NCI-H2227 (cell line): Measurements from ENCODE around the gene LPIN1.
"Not testable (repeated sequence)": the region's sequence is repeated elsewhere in the genome, so short reads cannot be mapped to it uniquely, and the experiment has no call there.

Experiments
- DNase-seq: peaks from one replicate; lab custom pipeline; 2025; ENCODE audit not compliant: unreplicated experiment; lab: John Stamatoyannopoulos, UW

The LPIN1 gene

DNA sequence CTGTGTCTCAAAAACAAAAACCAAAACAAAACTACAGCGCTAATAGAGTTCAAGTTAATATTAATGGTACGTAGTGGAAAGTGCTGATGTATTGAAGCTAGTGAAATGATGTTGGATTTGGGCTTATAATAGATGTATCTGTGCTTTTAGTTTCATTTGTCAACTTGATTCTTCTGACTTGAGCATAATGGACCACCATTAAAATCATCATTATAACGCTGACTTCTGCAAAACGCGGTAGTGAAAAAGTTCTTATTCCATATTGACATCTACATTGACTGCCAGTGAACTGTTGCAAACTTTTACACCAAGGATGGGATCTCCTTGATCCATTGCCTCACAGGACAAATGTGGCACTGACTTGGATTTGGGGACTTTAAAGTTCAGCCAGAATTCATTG lies 85.0 kb downstream of the LPIN1 start:
- DNase-seq, result no peak

DNA sequence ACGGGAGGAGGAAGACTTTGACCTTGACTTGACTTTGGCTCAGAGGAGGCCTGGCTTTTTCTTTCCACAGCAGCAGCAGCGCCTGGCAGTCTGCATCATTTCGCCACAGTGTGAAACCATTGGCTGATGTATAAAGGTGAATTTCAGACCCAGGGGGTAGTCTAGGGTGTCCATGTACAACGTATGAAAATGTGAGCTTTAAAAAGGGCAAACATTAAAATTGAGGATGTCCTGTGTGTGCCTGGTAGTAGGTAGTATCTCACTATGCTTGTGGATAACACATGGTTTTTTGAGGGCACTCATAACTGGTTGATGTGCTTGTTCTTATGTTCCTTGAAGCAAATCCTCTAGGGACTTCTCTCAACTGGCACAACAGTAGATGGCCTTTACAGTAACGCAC lies 86.1 kb downstream of the LPIN1 start:
- no peak for DNase-seq

DNA sequence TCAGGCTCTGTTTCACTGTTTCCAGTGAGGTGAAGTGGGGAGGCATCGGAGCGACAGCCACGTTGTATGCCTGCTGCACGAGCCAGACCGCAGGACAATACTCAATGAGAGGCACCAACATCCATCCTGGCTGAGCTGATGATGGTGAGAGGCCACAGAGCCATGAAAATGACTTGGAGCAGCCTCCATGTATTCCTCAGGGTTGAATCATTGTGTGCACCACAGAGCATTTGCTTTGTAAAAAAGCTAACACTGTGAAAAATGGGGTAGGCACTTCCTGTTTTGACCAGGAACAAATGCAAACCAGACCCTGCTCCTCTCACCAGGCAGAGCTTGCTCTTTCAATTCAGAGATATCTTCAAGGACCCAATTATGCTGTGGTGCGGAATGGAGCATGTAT lies 87.2 kb downstream of the LPIN1 start:
- DNase-seq, result no peak

DNA sequence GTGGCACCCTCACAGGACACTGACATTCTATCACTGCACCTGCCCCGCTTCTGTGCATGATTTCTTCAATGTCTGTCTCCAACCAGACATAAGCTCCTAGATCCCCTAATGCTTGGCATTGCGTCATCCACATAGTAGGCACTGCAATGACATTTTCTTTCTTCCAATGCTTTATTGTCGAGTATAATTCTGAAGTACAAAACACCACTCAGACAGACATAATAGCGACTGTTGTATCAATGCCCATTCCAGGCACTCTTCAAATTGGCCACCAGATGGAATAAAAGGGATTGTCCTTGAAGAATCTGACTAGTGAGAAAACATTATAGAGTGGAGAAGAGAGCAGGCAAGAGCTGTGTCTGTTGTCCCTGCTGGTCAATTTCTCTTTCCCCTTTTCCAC lies 89.0 kb downstream of the LPIN1 start:
- DNase-seq, result peak; percentile 10

DNA sequence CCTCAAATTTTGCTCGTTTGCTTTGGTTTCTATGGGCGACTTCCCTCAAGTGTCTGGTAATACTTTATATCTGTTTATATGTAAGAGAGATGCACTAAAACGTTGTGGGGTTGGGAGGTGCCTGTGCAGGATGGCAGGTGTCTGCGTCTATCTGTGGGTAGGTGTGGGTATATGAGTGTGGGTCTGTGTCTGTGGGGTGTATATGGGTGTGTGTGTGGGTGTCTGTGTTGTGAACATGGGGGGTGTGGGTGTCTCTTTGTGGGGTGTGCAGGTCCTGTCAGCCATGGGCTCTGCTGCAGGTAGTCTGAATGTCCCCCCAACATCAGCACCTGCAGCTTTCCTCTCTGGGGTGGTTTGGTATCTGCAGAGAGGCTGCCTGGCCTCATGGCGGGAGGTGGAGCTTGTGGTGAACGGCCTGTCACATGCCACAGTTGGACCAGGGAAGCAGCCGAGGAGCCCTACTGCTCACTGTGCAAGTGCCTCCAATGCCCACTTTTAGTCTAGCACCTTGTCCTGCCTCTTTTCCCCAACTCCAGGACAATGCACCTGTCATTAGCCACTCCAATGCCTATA lies 90.3 kb downstream of the LPIN1 start:
- DNase-seq, result no peak

DNA sequence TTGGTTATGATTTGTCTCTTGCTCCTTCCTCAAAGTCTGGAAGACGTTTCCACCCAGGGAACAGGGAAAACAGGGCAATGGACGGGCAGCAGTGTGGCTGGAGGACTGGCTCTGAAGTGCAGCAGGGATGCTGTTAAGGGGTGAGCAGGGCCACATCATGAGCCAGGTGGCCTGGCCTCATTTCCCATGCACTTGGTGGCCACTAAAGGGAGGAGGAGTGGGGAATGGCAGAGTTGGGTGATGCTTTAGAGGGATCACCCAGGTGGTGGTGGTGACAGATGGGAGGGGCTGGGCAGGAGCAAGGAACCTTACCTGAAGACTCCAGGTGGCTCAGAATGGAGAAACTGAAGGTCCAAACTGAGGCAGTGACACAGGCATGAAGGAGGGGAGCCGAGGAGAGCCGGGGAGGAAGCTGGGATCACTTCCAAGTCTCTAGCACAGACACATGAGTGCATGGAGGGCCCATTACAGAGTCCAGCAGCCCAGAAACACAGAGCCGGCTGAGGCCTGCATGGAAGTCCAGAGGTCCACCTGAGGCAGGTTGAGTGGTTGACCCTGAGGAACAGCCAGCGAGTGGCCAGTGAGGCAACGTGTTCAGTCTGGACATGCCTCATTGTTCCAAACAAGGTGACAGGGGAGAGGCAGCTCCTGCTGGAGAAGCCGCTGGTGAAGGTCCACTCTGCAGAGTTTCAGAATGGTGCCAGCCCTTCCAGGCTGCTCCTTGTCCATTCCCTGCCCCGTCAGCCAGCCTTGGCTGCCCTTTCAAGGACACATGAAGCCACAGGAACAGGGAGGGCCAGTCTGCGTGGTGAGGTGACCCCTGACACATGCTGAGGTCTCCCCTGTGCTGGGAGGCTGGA lies 91.7 kb downstream of the LPIN1 start:
- no peak for DNase-seq

DNA sequence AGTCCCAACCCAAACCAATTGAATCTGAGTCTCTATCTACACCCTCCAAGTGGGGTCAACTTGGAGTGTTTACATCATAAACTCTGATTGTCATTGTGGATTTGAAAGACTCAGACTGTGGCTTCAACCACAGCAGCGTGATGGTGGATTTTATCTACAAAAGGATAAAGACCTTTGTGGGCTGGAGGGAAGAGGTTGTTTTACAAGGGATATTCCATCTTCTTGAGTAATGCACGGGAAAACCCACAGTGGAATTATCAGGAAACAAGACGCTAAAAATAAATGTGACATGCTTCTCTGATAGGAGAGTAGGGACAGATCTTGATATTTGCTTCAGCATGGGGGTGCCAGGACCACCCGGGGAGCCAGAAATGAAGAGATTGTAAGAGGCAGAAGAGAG lies 93.5 kb downstream of the LPIN1 start:
- DNase-seq, result peak; percentile 53

DNA sequence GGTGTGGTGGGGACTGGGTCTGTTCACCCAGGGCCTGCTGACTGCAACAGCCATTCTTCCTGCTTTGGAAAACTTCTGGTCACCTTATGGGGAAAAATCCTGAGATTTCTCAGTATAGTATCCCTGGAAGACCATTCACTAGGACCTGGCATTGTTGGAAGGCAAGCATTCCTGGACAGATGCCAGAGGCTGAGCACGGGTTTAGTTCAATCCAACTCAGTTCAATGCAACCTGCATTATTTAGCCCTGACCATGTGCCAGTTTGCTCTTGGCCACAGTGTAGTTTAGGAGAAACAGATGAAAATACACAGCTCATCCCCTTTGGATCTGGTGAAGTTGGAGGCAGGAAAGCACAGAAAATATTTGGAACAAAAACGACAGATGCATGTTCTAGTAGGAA lies 95.9 kb downstream of the LPIN1 start:
- no peak for DNase-seq

DNA sequence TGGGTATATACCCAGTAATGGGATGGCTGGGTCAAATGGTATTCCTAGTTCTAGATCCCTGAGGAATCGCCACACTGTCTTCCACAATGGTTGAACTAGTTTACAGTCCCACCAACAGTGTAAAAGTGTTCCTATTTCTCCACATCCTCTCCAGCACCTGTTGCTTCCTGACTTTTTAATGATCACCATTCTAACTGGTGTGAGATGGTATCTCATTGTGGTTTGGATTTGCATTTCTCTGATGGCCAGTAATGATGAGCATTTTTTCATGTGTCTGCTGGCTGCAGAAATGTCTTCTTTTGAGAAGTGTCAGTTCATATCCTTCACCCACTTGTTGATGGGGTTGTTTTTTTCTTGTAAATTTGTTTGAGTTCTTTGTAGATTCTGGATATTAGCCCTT lies 98.4 kb downstream of the LPIN1 start:
- not testable (repeated sequence) for DNase-seq

DNA sequence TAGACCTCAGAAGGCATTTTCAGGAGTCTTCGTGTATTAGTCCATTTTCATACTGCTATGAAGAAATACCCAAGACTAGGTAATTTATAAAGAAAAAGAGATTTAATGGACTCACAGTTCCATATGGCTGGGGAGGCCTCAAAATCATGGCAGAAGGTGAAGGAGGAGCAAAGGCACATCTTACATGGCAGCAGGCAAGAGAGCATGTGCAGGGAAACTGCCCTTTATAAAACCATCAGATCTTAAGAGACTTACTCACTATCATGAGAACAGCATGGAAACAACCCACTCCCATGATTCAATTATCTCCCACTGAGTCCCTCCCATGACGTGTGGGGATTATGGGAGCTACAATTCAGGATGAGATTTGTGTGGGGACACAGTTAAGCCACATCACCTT lies 101.5 kb downstream of the LPIN1 start:
- not testable (repeated sequence) for DNase-seq

DNA sequence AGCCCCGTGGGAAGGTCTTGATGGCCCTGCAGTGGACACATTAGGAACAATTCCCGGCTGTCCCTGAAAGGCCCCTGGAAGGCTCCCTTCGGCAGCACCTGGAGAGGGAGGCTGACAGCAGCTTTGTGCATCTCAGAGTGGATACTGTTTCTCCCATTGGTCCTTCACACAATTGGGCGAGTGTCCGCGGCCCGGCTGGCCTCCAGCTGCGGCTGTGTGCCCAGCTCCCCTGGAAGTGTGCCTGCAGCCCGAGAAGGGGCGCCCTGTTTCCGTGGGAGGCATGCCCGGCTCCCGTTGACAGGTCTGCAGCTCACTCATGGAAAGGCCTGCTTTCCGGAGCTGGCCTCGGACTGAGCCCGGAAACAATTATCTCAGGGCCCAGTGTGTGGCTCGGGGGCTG lies 103.7 kb downstream of the LPIN1 start:
- no peak for DNase-seq

DNA sequence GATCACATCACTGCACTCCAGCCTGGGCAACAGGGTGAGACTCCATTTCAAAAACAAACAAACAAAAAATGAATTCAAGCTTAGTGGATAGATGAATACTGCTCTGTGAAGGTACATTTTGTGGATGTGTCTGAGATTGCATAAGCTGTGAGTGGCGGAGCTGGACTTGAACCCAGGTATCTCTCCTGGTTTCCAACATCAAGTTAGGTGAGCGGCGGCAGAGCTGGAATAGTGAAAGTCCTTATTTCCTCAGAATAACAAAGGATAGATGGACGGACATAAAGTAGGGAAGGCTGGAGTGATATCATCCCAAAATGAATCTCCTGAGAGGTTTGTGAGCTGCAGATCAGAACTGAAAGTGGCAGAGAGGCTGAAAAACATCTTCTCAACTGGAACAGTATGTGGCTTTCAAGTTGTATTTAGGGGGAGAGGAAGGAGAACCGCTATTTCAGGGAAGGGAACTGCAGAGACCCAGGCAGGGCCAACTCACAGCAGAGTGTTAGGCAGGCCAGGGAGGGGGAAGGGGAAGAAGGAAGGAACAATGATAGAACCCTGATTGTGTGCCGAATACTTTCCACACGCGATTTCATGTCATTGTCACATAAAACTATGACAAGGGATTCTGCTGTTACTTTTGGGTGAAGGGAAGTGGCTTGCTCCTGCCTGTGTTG lies 106.2 kb downstream of the LPIN1 start:
- no peak for DNase-seq

DNA sequence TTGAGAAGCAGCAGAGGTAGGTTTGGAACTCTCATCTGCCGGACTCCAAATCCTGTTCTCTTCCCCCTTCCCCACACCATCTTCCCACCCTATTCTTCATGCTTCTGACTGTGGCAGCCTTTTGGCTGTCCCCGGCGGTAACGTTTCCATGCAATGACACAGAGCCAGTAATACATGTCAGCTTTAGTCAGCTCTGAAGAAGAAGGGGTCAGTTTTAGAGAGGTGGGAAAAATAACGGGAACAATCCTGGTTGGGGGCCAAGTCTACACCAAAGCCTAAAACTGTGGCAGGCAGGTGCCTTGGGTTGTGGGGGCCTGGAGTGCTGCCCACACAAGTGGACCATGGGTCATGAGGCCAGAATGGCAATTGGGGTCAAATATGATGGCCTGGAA lies 106.8 kb downstream of the LPIN1 start:
- no peak for DNase-seq

DNA sequence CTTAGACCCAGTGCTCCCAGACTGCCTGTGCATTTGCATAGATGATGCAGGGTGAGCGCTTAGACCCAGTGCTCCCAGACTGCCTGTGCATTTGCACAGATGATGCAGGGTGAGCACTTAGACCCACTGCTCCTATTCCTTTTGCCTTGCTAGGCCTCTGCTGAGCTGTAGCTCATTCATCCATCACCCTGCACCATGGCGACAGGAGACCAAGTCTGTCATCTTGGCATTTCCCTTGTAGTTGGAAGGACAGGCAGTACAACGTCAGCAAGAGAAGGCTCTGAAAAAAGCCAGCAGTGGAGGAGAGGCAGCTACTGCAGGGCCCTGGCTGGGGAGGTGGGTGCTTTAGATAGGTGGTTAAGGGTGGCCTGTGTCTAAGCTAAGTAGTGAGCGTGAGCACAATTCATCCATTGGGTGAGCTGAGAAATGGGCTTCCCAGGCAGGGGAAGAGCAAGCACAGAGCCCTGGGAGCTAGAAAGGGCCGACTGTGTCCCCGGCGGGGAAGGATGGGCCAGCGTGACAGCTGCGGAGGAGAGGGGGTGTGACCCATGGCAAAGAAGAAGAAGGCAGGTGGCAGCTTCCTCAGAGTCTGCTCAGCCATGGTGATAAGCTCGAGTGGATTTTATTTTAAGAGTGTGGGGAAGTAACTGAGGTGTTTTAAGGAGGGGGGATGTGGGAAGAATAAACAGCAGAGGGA lies 108.8 kb downstream of the LPIN1 start:
- no peak for DNase-seq

DNA sequence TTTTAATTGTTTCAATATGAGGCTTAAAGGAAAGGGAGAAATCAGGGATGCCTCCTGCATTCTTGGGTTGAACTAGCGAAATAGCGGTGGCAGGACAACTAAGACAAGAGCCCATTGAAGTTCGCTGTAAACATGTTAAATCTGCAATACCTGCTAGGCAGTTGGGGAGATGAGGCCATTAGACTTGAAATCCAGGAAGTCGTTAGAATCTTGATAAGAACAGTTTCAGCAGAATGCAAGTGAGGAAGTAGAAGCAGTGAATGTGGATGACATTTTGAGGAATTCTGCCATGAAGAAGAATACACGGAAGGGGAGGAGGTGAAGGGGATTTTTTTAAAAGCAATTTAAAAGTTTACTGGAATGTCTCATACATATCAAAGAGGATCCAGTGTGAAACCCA lies 109.7 kb downstream of the LPIN1 start:
- no peak for DNase-seq

DNA sequence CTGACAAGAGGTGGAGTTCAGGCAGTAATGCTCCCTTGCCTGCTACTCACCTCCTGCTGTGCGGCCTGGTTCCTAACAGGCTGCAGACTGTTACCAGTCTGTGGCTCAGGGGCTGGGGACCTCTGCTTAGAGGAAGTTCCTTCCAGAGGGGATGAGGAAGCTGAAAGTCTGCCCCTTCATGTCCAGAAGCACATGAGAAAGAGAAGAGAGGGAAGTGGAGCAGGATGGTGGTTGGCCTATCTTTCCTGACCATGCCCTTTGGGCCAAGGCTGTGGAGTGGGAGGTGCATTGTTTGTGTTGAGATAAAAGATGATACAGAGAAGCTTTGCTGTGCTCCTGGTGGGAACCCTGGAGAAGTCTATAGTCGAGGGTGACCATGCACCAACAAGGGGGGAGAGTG lies 112.5 kb downstream of the LPIN1 start:
- no peak for DNase-seq

DNA sequence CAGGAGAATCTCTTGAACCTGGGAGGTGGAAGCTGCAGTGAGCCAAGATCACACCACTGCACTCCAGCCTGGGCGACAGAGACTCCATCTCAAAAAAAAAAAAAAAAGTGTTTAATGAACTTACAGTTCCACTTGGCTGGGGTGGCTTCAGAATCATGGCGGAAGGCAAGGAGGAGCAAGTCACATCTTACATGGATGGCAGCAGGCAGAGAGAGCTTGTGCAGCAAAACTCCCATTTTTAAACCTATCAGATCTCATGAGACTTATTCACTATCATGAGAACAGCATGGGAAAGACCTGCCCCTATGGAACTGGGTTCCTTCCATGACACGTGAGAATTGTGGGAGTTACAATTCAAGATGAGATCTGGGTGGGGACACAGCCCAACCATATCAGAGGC lies 113.5 kb downstream of the LPIN1 start:
- not testable (repeated sequence) for DNase-seq

DNA sequence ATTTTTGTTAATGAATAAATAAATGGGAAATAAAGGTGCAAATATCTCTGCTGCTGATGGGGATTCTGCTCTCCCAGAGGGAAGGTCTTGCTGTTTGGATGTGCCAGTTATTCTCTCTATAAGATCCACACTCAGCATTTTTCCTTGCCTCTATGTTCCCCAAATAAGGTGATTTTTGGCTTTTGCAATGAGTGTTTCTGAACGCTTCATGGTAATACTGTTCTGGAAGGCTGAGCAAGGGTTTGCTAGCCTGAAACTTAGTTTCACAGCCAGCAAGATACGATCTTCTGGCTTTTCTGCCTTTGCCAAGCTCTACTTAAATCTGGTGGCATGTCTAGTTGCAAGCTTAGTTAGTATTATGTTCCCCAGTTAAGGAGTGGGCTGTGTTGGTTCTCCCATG lies 114.6 kb downstream of the LPIN1 start:
- DNase-seq, result no peak

DNA sequence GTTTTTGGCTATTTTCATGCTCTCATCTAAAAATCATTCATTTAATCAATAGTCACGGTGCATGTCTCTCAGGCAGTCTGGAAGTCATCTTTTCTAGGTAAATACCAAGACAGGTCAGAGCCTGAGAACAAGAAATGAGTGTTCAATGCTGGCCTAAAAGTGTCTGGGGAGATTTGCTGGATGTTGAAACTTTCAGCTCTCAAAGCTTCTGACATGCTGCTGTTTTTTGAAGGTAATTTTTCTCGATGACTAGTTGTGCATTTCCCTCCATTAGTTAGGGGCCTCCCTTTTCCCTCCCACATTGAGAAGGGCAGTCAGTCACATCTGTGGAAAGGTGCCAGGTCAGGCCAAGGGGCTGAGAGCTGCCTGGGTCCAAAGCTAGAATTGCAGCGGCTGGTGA lies 115.6 kb downstream of the LPIN1 start:
- no peak for DNase-seq

DNA sequence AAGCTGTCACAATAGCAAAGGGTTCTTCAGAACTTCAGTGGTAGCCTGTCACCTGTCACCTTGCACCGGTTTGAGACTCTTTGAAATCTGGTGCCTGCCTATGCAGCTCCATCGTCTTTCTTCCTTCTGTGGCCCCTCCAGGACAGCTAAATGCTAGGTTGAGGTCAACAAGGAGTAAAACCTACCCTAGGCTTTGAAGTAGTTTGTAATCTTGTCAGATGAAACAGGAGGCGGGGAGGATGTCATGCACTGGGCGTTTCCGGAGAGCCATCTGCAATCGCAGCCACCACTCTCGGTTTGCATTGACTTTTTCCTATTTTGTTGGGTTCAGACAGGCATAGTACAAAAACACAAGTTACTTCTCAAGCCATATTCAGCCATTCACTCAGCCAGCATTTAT lies 116.7 kb downstream of the LPIN1 start:
- no peak for DNase-seq

DNA sequence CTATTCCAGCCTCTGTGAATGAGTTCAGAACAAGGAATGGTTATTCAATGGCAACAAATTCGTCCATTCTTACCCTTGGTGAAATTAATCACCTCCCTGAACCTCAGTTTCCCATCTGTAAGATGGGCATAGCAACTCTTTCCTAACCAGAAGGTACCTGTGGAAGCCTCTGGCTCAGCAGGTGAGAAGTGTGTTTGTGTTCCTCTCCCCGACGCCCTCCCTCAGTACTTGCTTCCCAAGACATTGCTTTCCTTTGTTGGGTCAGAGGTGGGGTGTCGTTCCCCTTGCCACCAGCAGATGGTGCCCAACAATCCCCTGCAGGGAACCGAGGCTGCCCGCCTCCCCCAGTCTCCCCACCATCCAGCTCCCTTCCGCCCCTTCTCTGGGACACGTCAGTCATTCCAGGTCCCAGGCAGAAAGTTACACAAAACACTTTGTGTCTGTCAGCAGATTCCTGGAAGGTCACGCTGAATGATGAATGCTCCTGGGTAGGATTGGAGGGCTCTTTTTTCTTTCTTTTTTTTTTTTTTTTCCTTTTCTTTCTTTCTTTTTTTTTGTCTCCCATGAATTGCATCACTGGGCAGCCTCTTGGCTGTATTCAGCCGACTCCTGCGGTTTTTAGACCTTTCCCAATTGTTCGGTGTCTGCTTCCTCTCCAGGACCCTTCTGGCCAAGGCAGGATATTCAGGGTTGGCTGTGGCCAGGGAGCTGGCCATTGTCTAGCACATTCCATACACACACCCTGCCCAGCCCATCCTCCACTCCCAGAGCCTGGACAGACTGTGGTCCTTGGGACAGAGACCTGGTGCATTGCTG lies 117.3 kb downstream of the LPIN1 start:
- DNase-seq, result peak; percentile 51
